WI38 (cell line): ENCODE data around the gene STRIT1.

Source experiments
- H3K4me3 ChIP-seq: 2 replicates; pipeline ENCODE4 v1.5.1; 2011; ENCODE audit warnings: low read depth, mild to moderate bottlenecking, control low read depth, low read length
- TF ChIP-seq, protein P1 (sequence below): IDR thresholded peaks from 2 replicates; pipeline ENCODE4 v1.5.1; 2012; ENCODE audit warnings: low read depth, mild to moderate bottlenecking, control low read depth, low read length

Gene STRIT1

GRCh38 chr3:155303540-155304097 lies 10.1 kb upstream of the STRIT1 start:
- TF ChIP-seq, protein P1, sequence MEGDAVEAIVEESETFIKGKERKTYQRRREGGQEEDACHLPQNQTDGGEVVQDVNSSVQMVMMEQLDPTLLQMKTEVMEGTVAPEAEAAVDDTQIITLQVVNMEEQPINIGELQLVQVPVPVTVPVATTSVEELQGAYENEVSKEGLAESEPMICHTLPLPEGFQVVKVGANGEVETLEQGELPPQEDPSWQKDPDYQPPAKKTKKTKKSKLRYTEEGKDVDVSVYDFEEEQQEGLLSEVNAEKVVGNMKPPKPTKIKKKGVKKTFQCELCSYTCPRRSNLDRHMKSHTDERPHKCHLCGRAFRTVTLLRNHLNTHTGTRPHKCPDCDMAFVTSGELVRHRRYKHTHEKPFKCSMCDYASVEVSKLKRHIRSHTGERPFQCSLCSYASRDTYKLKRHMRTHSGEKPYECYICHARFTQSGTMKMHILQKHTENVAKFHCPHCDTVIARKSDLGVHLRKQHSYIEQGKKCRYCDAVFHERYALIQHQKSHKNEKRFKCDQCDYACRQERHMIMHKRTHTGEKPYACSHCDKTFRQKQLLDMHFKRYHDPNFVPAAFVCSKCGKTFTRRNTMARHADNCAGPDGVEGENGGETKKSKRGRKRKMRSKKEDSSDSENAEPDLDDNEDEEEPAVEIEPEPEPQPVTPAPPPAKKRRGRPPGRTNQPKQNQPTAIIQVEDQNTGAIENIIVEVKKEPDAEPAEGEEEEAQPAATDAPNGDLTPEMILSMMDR = no peak
- H3K4me3 ChIP-seq = no peak overlapping the region

DNA sequence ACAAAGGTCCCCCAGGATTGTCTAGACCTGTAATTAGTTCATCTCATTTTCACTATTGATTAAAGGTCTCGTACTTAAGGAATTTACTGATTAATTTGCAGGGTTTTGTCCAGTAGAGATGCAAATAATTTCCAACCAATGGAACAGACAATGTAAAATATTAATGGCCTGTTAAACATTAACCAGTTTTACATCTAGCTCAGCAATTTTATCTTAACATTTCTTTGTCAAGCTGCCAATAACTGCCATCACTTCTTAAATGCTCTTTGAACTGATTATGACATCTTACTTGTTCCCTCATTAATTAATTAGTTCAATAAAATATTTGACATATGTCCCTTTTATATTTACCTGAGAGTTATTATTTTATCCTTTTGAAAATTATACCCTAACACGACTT lies 9.4 kb upstream of the STRIT1 start:
- H3K4me3 ChIP-seq = no peak overlapping the region
- TF ChIP-seq, protein P1 = no peak

DNA sequence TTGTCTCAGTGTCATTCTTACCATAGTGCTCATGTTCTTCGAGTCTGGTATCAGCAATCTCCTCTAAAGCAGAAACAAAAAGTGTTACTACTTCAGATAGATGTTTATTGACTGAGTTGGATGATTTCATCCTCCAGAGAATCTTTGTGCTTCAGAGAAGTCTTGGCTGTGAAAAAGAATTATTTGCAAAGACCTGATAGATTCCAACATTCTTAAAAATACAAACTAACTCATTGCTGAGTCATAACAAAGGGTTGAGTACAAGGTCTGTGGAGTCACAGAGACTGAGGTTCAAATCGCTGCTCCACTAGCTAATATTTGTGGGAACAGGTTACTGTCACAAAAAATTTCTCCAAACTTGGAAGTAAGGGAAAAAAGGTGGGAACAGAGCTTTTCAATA lies 9.0 kb upstream of the STRIT1 start:
- TF ChIP-seq, protein P1 = no peak
- H3K4me3 ChIP-seq = no peak overlapping the region

DNA sequence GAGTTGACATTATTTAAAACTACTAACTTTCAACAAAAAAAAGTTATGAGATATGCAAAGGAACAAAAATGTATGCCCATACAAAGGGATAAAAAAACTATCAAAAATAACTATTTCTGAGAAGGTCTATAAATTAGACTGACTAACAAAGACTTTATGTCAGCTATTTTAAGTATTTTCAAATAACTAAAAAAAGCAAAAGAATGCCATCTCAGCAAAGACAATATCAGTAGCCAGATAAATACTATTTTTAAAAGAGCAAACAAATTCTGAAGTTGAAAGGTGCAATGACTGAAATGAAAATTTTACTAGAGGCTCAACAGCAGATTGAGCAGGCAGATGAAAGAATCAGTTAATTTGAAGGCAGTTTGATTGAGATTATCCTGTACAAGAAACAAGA lies 3.6 kb upstream of the STRIT1 start:
- TF ChIP-seq, protein P1 = no peak
- H3K4me3 ChIP-seq = no peak overlapping the region

GRCh38 chr3:155296413-155296812 lies 2.9 kb upstream of the STRIT1 start:
- no peak overlapping the region for H3K4me3 ChIP-seq
- TF ChIP-seq, protein P1 = no peak

- no peak overlapping the region for H3K4me3 ChIP-seq
- TF ChIP-seq, protein P1 = no peak
Measured at GRCh38 chr3:155292693-155293092, 790 bp downstream of the STRIT1 start.

GRCh38 chr3:155292133-155292532 lies 1.4 kb downstream of the STRIT1 start:
- TF ChIP-seq, protein P1 = no peak
- no peak overlapping the region for H3K4me3 ChIP-seq
